IMR-90 (cell line): ENCODE measurements around the gene RBM34. TPM values are rescaled to one million over a fixed set of nuclear protein-coding genes. Genes with fewer than 3 reads are reported as not detected.

Experiments used
- ATAC-seq: fragments of 200-7000 bp; cut with Tn5 transposase; 2 replicates; pipeline ENCODE4 v1.9.1; 2020; ENCODE audit warnings: low read depth, mild to moderate bottlenecking, moderate library complexity
- BruUV-seq: library from RNA; stranded (reverse); fragments of 400-500 nt; replicated peaks from 2 replicates; lab custom pipeline; 2021; lab: Mats Ljungman, UMichigan
- CTCF ChIA-PET: fragments of 300-600 bp; formaldehyde crosslinking; extraction: SDS; loops from one replicate; lab custom pipeline; 2021; ENCODE audit warnings: antibody characterized with exemption; lab: Yijun Ruan, JAX
- POLR2A ChIA-PET: fragments of 300-600 bp; sonication (Branson Sonifier 250); formaldehyde crosslinking; loops from one replicate; lab custom pipeline; 2022; ENCODE audit warnings: antibody characterized with exemption; ENCODE audit not compliant: unreplicated experiment; lab: Charles Lee
- DNase-seq: peaks from one replicate; pipeline ENCODE4 v3.0.0; 2013
- H2AFZ ChIP-seq: replicated peaks from 2 replicates; pipeline ENCODE3; 2013; ENCODE audit warnings: low read length, mild to moderate bottlenecking; ENCODE audit not compliant: poor library complexity
- H2AK5ac ChIP-seq: 2 replicates; pipeline ENCODE4 v1.6.1; 2013; ENCODE audit warnings: low read depth, low read length, inconsistent platforms
- H2AK9ac ChIP-seq: replicated peaks from 2 replicates; pipeline ENCODE3; 2013; ENCODE audit warnings: mild to moderate bottlenecking, low read depth, low read length, moderate library complexity; ENCODE audit not compliant: poor library complexity
- H2BK120ac ChIP-seq: 2 replicates; pipeline ENCODE4 v1.6.1; 2013; ENCODE audit warnings: low read depth, low read length, inconsistent platforms
- H2BK15ac ChIP-seq: 3 replicates; pipeline ENCODE4 v1.6.1; 2013; ENCODE audit warnings: low read depth, low read length, inconsistent platforms
- H2BK20ac ChIP-seq: 2 replicates; pipeline ENCODE4 v1.6.1; 2013; ENCODE audit warnings: low read depth, mild to moderate bottlenecking, inconsistent platforms, low read length, moderate library complexity
- H2BK5ac ChIP-seq: 2 replicates; pipeline ENCODE4 v1.6.1; 2013; ENCODE audit warnings: mild to moderate bottlenecking, low read depth, low read length, inconsistent platforms; ENCODE audit not compliant: poor library complexity, severe bottlenecking
- H3K14ac ChIP-seq: replicated peaks from 2 replicates; pipeline ENCODE4 v1.6.1; 2013; ENCODE audit warnings: low read depth, low read length, inconsistent platforms
- H3K18ac ChIP-seq: 2 replicates; pipeline ENCODE4 v1.6.1; 2013; ENCODE audit warnings: low read depth, low read length, control low read depth
- H3K23ac ChIP-seq: 2 replicates; pipeline ENCODE4 v1.6.1; 2013; ENCODE audit warnings: low read depth, low read length, inconsistent platforms
- H3K27ac ChIP-seq: 2 replicates; pipeline ENCODE4 v1.5.1; 2013; ENCODE audit warnings: mild to moderate bottlenecking, control low read depth, low read length; ENCODE audit not compliant: insufficient read depth
- H3K27me3 ChIP-seq: 2 replicates; pipeline ENCODE4 v1.6.1; 2013; ENCODE audit warnings: low read length; ENCODE audit not compliant: control insufficient read depth, insufficient read depth
- H3K36me3 ChIP-seq: 2 replicates; pipeline ENCODE4 v1.6.1; 2013; ENCODE audit warnings: low read length, mixed read lengths; ENCODE audit not compliant: control insufficient read depth, insufficient read depth
- H3K4ac ChIP-seq: 2 replicates; pipeline ENCODE4 v1.6.1; 2013; ENCODE audit warnings: low read depth, low read length, inconsistent platforms
- H3K4me1 ChIP-seq: 2 replicates; pipeline ENCODE4 v1.6.1; 2013; ENCODE audit warnings: low read length, mixed read lengths; ENCODE audit not compliant: control insufficient read depth, insufficient read depth
- H3K4me2 ChIP-seq: 2 replicates; pipeline ENCODE4 v1.6.1; 2013; ENCODE audit warnings: low read depth, mild to moderate bottlenecking, control low read depth, low read length, moderate library complexity
- H3K4me3 ChIP-seq: 2 replicates; pipeline ENCODE4 v1.5.1; 2013; ENCODE audit warnings: low read depth, mild to moderate bottlenecking, control low read depth, low read length, moderate library complexity; ENCODE audit not compliant: insufficient read depth
- H3K56ac ChIP-seq: 2 replicates; pipeline ENCODE4 v1.6.1; 2013; ENCODE audit warnings: low read length, inconsistent platforms; ENCODE audit not compliant: insufficient read depth; ENCODE audit errors: extremely low read depth
- H3K79me1 ChIP-seq, 2 experiments: 2 replicates each; pipeline ENCODE4 v1.6.1; 2013; ENCODE audit warnings: low read length in 2 of 2, inconsistent platforms in 1 of 2, low read depth in 1 of 2
- H3K9ac ChIP-seq: 2 replicates; pipeline ENCODE4 v1.6.1; 2013; ENCODE audit warnings: low read depth, low read length, control low read depth
- H3K9me1 ChIP-seq: 2 replicates; pipeline ENCODE4 v1.6.1; 2013; ENCODE audit warnings: low read length, inconsistent platforms; ENCODE audit not compliant: insufficient read depth
- H3K9me3 ChIP-seq: 2 replicates; pipeline ENCODE4 v1.6.1; 2013; ENCODE audit warnings: low read length; ENCODE audit not compliant: control insufficient read depth, insufficient read depth
- H4K20me1 ChIP-seq: 2 replicates; pipeline ENCODE4 v1.6.1; 2013; ENCODE audit warnings: low read length, inconsistent platforms; ENCODE audit not compliant: insufficient read depth
- H4K5ac ChIP-seq: 2 replicates; pipeline ENCODE4 v1.6.1; 2013; ENCODE audit warnings: mild to moderate bottlenecking, low read depth, low read length, control low read depth
- H4K8ac ChIP-seq, 2 experiments: 2 replicates each; pipeline ENCODE4 v1.6.1; 2013; ENCODE audit warnings: low read depth in 2 of 2, low read length in 2 of 2, control low read depth in 1 of 2, inconsistent platforms in 1 of 2
- H4K91ac ChIP-seq: 2 replicates; pipeline ENCODE4 v1.6.1; 2013; ENCODE audit warnings: low read depth, low read length, inconsistent platforms; ENCODE audit not compliant: insufficient read depth
- BHLHE40 ChIP-seq: fragments of 150-350 bp; IDR thresholded peaks from 2 replicates; pipeline ENCODE4 v1.6.1; 2016; ENCODE audit warnings: mild to moderate bottlenecking, low read depth, low read length
- CEBPB ChIP-seq: IDR thresholded peaks from 2 replicates; pipeline ENCODE4 v1.6.1; 2012; ENCODE audit warnings: low read depth, low read length, improper control_type of control experiment
- CHD1 ChIP-seq: IDR thresholded peaks from 2 replicates; pipeline ENCODE4 v1.6.1; 2012; ENCODE audit warnings: low read depth, low read length, improper control_type of control experiment
- FOS ChIP-seq: fragments of 150-350 bp; IDR thresholded peaks from 2 replicates; pipeline ENCODE4 v1.6.1; 2016; ENCODE audit warnings: low read depth, low read length
- MAFK ChIP-seq: IDR thresholded peaks from 2 replicates; pipeline ENCODE4 v1.6.1; 2012; ENCODE audit warnings: low read depth, low read length, improper control_type of control experiment
- MAZ ChIP-seq: IDR thresholded peaks from 2 replicates; pipeline ENCODE4 v1.6.1; 2012; ENCODE audit warnings: low read depth, mild to moderate bottlenecking, low read length, improper control_type of control experiment, moderate library complexity, borderline replicate concordance
- MXI1 ChIP-seq: IDR thresholded peaks from 2 replicates; pipeline ENCODE4 v1.6.1; 2012; ENCODE audit warnings: low read depth, mild to moderate bottlenecking, low read length, moderate library complexity, borderline replicate concordance
- NFE2L2 ChIP-seq: fragments of 150-350 bp; IDR thresholded peaks from 2 replicates; pipeline ENCODE4 v1.6.1; 2016; ENCODE audit warnings: low read depth, mild to moderate bottlenecking, low read length
- POLR2A ChIP-seq: IDR thresholded peaks from 2 replicates; pipeline ENCODE4 v1.6.1; 2012; ENCODE audit warnings: mild to moderate bottlenecking, low read depth, low read length
- SMC3 ChIP-seq: fragments of 150-350 bp; IDR thresholded peaks from 2 replicates; pipeline ENCODE4 v1.6.1; 2016; ENCODE audit warnings: low read depth, mild to moderate bottlenecking, antibody characterized with exemption, low read length, moderate library complexity
- WGBS, 2 experiments: methylation state at CpG; one replicate each; pipeline versions ENCODE4 v1.1.5 to v1.1.7; 2013; ENCODE audit warnings: missing lambda C conversion rate in 2 of 2; ENCODE audit not compliant: insufficient read length in 1 of 2; ENCODE audit errors: extremely low coverage in 2 of 2; 5-methylcytosine and 5-hydroxymethylcytosine counted together
- dilution Hi-C: fragments of 300-500 bp; cut with HindIII; formaldehyde crosslinking; loops from one replicate; pipeline ENCODE4 v1.14.3; 2018; ENCODE audit warnings: low sequenced_read_pairs; ENCODE audit not compliant: unreplicated experiment
- in situ Hi-C: fragments of 300-500 bp; cut with MboI; formaldehyde crosslinking; loops from 3 replicates; pipeline ENCODE4 v1.14.3; 2019; ENCODE audit warnings: low sequenced_read_pairs, inconsistent platforms, mixed read lengths
- intact Hi-C: fragments of 100-400 bp; cut with micrococcal nuclease; formaldehyde crosslinking; loops from 2 replicates; pipeline ENCODE4 v1.10.0; 2022
- polyA plus RNA-seq, 3 experiments: library from polyadenylated mRNA; depleted of rRNA; stranded (reverse); fragments of >200 nt; gene quantifications; 2 replicates each; pipeline ENCODE4 v1.2.3, GENCODE V29; 2012; ENCODE audit warnings: low replicate concordance in 1 of 3
- total RNA-seq: library from RNA; depleted of rRNA; stranded (reverse); fragments of >200 nt; gene quantifications from 2 replicates; pipeline ENCODE4 v1.2.3, GENCODE V29; 2012
- TF ChIP-seq, protein P1 (sequence below): conservative IDR thresholded peaks from 2 replicates; pipeline ENCODE4 v1.5.1; 2012; ENCODE audit warnings: mild to moderate bottlenecking, low read depth, low read length, improper control_type of control experiment
- TF ChIP-seq, protein P2 (sequence below): fragments of 150-350 bp; IDR thresholded peaks from 2 replicates; pipeline ENCODE4 v1.6.1; 2017; ENCODE audit warnings: mild to moderate bottlenecking, antibody characterized with exemption, low read length, low read depth
- TF ChIP-seq, protein P3 (sequence below): fragments of 150-350 bp; IDR thresholded peaks from 2 replicates; pipeline ENCODE4 v1.6.1; 2016; ENCODE audit warnings: low read depth, mild to moderate bottlenecking, low read length, moderate library complexity, borderline replicate concordance

RBM34 gene
- total and polyA plus RNA-seq, 2 of the 4 experiments (the other 2 are of a cell fraction): 28.7 to 34.0 TPM

DNA sequence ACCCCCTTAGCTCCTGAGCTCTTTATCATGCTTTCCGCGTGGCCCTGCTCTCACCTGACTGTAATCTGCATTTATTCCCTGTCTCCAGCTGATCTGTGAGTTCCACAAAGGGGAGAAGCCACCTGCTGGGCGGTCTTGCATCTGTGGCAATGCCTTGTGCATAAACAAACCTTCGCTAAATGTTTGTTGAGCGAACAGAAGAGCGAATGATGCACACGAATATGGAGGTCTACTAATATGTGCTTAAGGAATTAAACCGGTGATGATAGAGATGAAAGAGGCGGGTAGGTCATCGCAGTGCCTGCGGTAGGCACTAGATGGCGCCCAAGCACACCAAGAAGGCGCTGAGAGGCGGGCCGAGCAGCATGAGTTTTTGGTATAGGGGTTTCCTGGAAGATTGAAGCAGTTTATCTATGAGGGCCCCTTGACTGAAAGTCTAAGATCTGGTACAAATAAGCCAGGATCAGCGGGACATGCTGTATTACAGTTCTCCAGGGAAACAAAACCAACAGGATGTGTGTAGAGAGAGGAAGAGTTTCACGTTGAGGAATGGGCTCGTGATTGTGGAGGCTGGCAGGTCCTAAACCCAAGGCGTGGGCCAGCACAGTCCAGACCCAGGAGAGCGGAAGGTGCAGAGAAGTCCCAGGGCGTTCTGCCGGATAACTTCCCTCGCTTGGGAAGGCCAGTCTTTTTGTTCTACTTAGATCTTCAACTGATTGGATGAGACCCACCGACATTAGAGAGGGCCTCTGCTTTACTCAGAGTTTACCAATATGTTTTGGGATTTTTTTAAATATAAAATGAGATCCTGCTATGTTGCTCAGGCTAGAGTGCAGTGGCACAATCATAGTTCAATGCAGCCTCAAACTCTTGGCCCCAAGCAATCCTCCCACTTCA lies 67.1 kb downstream of the RBM34 start:
- intact Hi-C loops (loop anchor here (1.0 to 10.0 kb wide), 2 partner anchors 595 to 979 kb away; no protein-coding TSS in a partner anchor), dilution Hi-C loops (no loop called here), in situ Hi-C loops (loop anchor here (5.0 to 25.0 kb wide), 2 partner anchors 232 to 597 kb away; no protein-coding TSS in a partner anchor)
- WGBS, 2 experiments: 31% methylated on average over 15 of the region's 24 CpGs; no CpG with 5 or more reads in 1 of the 2 experiments
- no peak overlapping the region for H4K91ac ChIP-seq
- no peaks in the 10 kb centered on the region for H3K9me1 ChIP-seq
- peak overlapping the region; percentile 77 for H2AFZ ChIP-seq
- H2BK120ac ChIP-seq: no peak overlapping the region
- H3K4ac ChIP-seq: 0 out of 2 replicates have a peak overlapping the region, but pooled peaks have one; percentile 13
- 0 out of 2 replicates have a peak overlapping the region, but pooled peaks have one; percentile 21 for H2AK5ac ChIP-seq
- no peak overlapping the region for H4K5ac ChIP-seq
- peak overlapping the region in 1 of 2 experiments; percentile 27; a peak in 1 of 4 replicates for H4K8ac ChIP-seq
- peak overlapping the region; percentile 73 for H2AK9ac ChIP-seq
- no peaks in the 10 kb centered on the region for H3K27me3 ChIP-seq
- H3K27ac ChIP-seq: no peak overlapping the region
- no peak overlapping the region for H3K4me2 ChIP-seq
- H3K4me3 ChIP-seq: no peak overlapping the region
- H3K79me1 ChIP-seq: no peaks in the 10 kb centered on the region
- CTCF ChIA-PET: interaction anchor here (1.0 to 1.4 kb wide), 3 partner anchors 9 to 12 kb away, joined by 3 to 4 read pairs (median 4); no protein-coding TSS in a partner anchor
- H2BK20ac ChIP-seq: no peak overlapping the region
- BruUV-seq: no TSS peak
- no peak overlapping the region; the same call in 1 of the 2 replicates for H3K56ac ChIP-seq
- H3K18ac ChIP-seq: no peak overlapping the region
- ATAC-seq: peak; percentile 91
- peak overlapping the region; percentile 35; the same call in 1 of the 2 replicates for H3K14ac ChIP-seq
- no peaks in the 10 kb centered on the region for H4K20me1 ChIP-seq
- no peaks in the 10 kb centered on the region for H3K36me3 ChIP-seq
- H3K4me1 ChIP-seq: peaks cover 11% of the 10 kb centered on the region
- DNase-seq: peak; percentile 55
- no peaks in the 10 kb centered on the region for H3K9me3 ChIP-seq
- no peak overlapping the region; the same call in 1 of the 2 replicates for H3K23ac ChIP-seq
- no peak overlapping the region for H3K9ac ChIP-seq
- POLR2A ChIA-PET: no interaction called here
- H2BK15ac ChIP-seq: no peak overlapping the region
- no peak overlapping the region for H2BK5ac ChIP-seq
- TF ChIP-seq MXI1 (no peak), CEBPB (no peak), NFE2L2 (no peak), MAFK (no peak), MAZ (no peak), FOS (no peak), BHLHE40 (no peak), CHD1 (no peak), SMC3 (peak; percentile 61), POLR2A (no peak)
- TF ChIP-seq, protein P1, sequence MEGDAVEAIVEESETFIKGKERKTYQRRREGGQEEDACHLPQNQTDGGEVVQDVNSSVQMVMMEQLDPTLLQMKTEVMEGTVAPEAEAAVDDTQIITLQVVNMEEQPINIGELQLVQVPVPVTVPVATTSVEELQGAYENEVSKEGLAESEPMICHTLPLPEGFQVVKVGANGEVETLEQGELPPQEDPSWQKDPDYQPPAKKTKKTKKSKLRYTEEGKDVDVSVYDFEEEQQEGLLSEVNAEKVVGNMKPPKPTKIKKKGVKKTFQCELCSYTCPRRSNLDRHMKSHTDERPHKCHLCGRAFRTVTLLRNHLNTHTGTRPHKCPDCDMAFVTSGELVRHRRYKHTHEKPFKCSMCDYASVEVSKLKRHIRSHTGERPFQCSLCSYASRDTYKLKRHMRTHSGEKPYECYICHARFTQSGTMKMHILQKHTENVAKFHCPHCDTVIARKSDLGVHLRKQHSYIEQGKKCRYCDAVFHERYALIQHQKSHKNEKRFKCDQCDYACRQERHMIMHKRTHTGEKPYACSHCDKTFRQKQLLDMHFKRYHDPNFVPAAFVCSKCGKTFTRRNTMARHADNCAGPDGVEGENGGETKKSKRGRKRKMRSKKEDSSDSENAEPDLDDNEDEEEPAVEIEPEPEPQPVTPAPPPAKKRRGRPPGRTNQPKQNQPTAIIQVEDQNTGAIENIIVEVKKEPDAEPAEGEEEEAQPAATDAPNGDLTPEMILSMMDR: peak; percentile 87
- TF ChIP-seq, protein P2, sequence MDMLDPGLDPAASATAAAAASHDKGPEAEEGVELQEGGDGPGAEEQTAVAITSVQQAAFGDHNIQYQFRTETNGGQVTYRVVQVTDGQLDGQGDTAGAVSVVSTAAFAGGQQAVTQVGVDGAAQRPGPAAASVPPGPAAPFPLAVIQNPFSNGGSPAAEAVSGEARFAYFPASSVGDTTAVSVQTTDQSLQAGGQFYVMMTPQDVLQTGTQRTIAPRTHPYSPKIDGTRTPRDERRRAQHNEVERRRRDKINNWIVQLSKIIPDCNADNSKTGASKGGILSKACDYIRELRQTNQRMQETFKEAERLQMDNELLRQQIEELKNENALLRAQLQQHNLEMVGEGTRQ: no peak
- TF ChIP-seq, protein P3, sequence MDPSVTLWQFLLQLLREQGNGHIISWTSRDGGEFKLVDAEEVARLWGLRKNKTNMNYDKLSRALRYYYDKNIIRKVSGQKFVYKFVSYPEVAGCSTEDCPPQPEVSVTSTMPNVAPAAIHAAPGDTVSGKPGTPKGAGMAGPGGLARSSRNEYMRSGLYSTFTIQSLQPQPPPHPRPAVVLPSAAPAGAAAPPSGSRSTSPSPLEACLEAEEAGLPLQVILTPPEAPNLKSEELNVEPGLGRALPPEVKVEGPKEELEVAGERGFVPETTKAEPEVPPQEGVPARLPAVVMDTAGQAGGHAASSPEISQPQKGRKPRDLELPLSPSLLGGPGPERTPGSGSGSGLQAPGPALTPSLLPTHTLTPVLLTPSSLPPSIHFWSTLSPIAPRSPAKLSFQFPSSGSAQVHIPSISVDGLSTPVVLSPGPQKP: no peak
